HepG2 (cell line): Measurements from ENCODE around the gene PRR30. TPM values are rescaled to one million over a fixed set of nuclear protein-coding genes. Genes with fewer than 3 reads are reported as not detected.

Experiments
- DRAP1 ChIP-seq: IDR thresholded peaks from 2 replicates; pipeline ENCODE4 v1.6.1; 2016; ENCODE audit warnings: missing genetic modification reagents, missing compliant biosample characterization
- FLYWCH1 ChIP-seq: sonication (generic); formaldehyde crosslinking; IDR thresholded peaks from 2 replicates; pipeline ENCODE4 v1.8.1; 2023; ENCODE audit warnings: mild to moderate bottlenecking, missing genetic modification reagents
- FOXO1 ChIP-seq: sonication (generic); formaldehyde crosslinking; IDR thresholded peaks from 2 replicates; pipeline ENCODE4 v1.4.0; 2020; ENCODE audit warnings: missing genetic modification reagents
- HNRNPUL1 ChIP-seq: fragments of 200-400 bp; formaldehyde crosslinking; IDR thresholded peaks from 2 replicates; pipeline ENCODE4 v1.6.1; 2017; ENCODE audit warnings: low read depth, mild to moderate bottlenecking, low read length, moderate library complexity
- KIAA2018 ChIP-seq: sonication (generic); formaldehyde crosslinking; IDR thresholded peaks from 2 replicates; pipeline ENCODE4 v1.5.0; 2020; ENCODE audit warnings: mild to moderate bottlenecking, missing genetic modification reagents, borderline replicate concordance
- MED8 ChIP-seq: sonication (generic); formaldehyde crosslinking; IDR thresholded peaks from 2 replicates; pipeline ENCODE4 v1.8.1; 2023; ENCODE audit warnings: mild to moderate bottlenecking, missing genetic modification reagents; ENCODE audit not compliant: insufficient replicate concordance
- NCOR1 ChIP-seq: fragments of 200-600 bp; sonication (generic); IDR thresholded peaks from 2 replicates; pipeline ENCODE4 v1.7.0; 2017; ENCODE audit warnings: antibody characterized with exemption, low read length, borderline replicate concordance
- PAX8 ChIP-seq: sonication (generic); formaldehyde crosslinking; IDR thresholded peaks from 2 replicates; pipeline ENCODE4 v1.8.0; 2022; ENCODE audit warnings: mild to moderate bottlenecking, missing genetic modification reagents, borderline replicate concordance
- ZNF317 ChIP-seq: sonication (generic); formaldehyde crosslinking; IDR thresholded peaks from 2 replicates; pipeline ENCODE4 v1.5.0; 2020; ENCODE audit warnings: mild to moderate bottlenecking, missing genetic modification reagents
- ZNF350 ChIP-seq: sonication (generic); formaldehyde crosslinking; IDR thresholded peaks from 2 replicates; pipeline ENCODE4 v1.4.0; 2020; ENCODE audit warnings: mild to moderate bottlenecking, low read depth, missing genetic modification reagents, borderline replicate concordance
- ZNF646 ChIP-seq: sonication (generic); formaldehyde crosslinking; IDR thresholded peaks from 2 replicates; pipeline ENCODE4 v1.9.0; 2021; ENCODE audit warnings: mild to moderate bottlenecking, missing genetic modification reagents
- ZNF775 ChIP-seq: sonication (generic); formaldehyde crosslinking; IDR thresholded peaks from 2 replicates; pipeline ENCODE4 v1.4.0; 2020; ENCODE audit warnings: missing genetic modification reagents, mild to moderate bottlenecking, moderate library complexity, borderline replicate concordance
- ZSCAN9 ChIP-seq: IDR thresholded peaks from 2 replicates; pipeline ENCODE4 v1.6.1; 2016; ENCODE audit warnings: borderline replicate concordance
- polyA plus RNA-seq, 8 experiments: library from polyadenylated mRNA; depleted of rRNA in 3 of 8; stranded (reverse) in 7 of 8; unstranded in 1 of 8; fragments of >200 nt; fragmentation: Illumina TruSeq in 4 of 8; extraction: Trizol in 4 of 8; gene quantifications; 2 replicates each; pipeline versions ENCODE4 v1.2.1 to v1.2.3, GENCODE V29; 2011 to 2016; ENCODE audit warnings: low read depth in 4 of 8, missing spikeins in 1 of 8, mixed read lengths in 1 of 8; ENCODE audit not compliant: insufficient read depth in 1 of 8
- total RNA-seq, 5 experiments: library from RNA; depleted of rRNA; stranded (reverse); fragments of >200 nt; fragmentation: Illumina TruSeq; extraction: Trizol; gene quantifications; 2 replicates each; pipeline ENCODE4 v1.2.3, GENCODE V29; 2016; ENCODE audit warnings: low read depth in 1 of 5

Gene PRR30
- total and polyA plus RNA-seq, 2 of the 13 experiments (the other 11 are each of a cell fraction or from before 2014, with no cell fraction given): not detected

GRCh38 chr2:27177441-27178351 is 38.5 kb upstream of the PRR30 start (continued):
- TF ChIP-seq ZNF646 (CRISPR knock-in tag) (peak; percentile 64; the same call in 1 of the 2 replicates), DRAP1 (CRISPR knock-in tag) (peak; percentile 58), ZNF775 (CRISPR knock-in tag) (0 out of 2 replicates have a peak, but pooled peaks have one; percentile 42), KIAA2018 (0 out of 2 replicates have a peak, but pooled peaks have one; percentile 67), ZNF350 (peak; percentile 81), ZNF317 (CRISPR knock-in tag) (peak; percentile 76), ZSCAN9 (peak; percentile 88), FLYWCH1 (CRISPR knock-in tag) (no peak), PAX8 (CRISPR knock-in tag) (no peak), MED8 (CRISPR knock-in tag) (peak; percentile 91), NCOR1 (peak; percentile 100), FOXO1 (peak; percentile 90), HNRNPUL1 (no peak)
